ENCODE data around the gene POLL. TPM values are rescaled to one million over a fixed set of nuclear protein-coding genes. Genes with fewer than 3 reads are reported as not detected.

Gene POLL
- total RNA-seq, 1 experiment from 2014 or later, result 46.2 TPM

- ChIA-PET CTCF (interaction anchor here (0.8 to 4.6 kb wide), 44 partner anchors 11 to 531 kb away, joined by 3 to 80 read pairs (median 6); partner anchors contain the start of genes DPCD, NPM3 and POLL), POLR2A (interaction anchor here (0.5 to 1.1 kb wide), 3 partner anchors 182 to 357 kb away, joined by 3 to 10 read pairs (median 8); no protein-coding TSS in a partner anchor)
- no peak for TF ChIP-seq NR3C1 (CRISPR knock-in tag; conservative IDR thresholded peaks at IDR 0.05; ENCODE audit: low read depth)
- no peak for TF ChIP-seq EMX1 (CRISPR knock-in tag; IDR thresholded peaks at IDR 0.05)
- no peak for TF ChIP-seq NFATC4 (CRISPR knock-in tag; IDR thresholded peaks at IDR 0.05)
- no peak for TF ChIP-seq ZNF232 (CRISPR knock-in tag; IDR thresholded peaks at IDR 0.05)
- TF ChIP-seq ZNF425 (CRISPR knock-in tag; conservative IDR thresholded peaks at IDR 0.05), result no peak
- TF ChIP-seq, protein P1, sequence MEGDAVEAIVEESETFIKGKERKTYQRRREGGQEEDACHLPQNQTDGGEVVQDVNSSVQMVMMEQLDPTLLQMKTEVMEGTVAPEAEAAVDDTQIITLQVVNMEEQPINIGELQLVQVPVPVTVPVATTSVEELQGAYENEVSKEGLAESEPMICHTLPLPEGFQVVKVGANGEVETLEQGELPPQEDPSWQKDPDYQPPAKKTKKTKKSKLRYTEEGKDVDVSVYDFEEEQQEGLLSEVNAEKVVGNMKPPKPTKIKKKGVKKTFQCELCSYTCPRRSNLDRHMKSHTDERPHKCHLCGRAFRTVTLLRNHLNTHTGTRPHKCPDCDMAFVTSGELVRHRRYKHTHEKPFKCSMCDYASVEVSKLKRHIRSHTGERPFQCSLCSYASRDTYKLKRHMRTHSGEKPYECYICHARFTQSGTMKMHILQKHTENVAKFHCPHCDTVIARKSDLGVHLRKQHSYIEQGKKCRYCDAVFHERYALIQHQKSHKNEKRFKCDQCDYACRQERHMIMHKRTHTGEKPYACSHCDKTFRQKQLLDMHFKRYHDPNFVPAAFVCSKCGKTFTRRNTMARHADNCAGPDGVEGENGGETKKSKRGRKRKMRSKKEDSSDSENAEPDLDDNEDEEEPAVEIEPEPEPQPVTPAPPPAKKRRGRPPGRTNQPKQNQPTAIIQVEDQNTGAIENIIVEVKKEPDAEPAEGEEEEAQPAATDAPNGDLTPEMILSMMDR (IDR thresholded peaks at IDR 0.05), result no peak
- TF ChIP-seq IRF2 (CRISPR knock-in tag; IDR thresholded peaks at IDR 0.05; ENCODE audit: borderline replicate concordance, low read depth), result no peak
- TF ChIP-seq, protein P2, sequence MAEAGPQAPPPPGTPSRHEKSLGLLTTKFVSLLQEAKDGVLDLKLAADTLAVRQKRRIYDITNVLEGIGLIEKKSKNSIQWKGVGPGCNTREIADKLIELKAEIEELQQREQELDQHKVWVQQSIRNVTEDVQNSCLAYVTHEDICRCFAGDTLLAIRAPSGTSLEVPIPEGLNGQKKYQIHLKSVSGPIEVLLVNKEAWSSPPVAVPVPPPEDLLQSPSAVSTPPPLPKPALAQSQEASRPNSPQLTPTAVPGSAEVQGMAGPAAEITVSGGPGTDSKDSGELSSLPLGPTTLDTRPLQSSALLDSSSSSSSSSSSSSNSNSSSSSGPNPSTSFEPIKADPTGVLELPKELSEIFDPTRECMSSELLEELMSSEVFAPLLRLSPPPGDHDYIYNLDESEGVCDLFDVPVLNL (CRISPR knock-in tag; IDR thresholded peaks at IDR 0.05; ENCODE audit: borderline replicate concordance, low read depth), result no peak
- no peak for TF ChIP-seq KAT7 (CRISPR knock-in tag; IDR thresholded peaks at IDR 0.05; ENCODE audit: borderline replicate concordance)
- no peak for TF ChIP-seq TEAD1 (CRISPR knock-in tag; IDR thresholded peaks at IDR 0.05)
- no peak for TF ChIP-seq NR2C2 (CRISPR knock-in tag; IDR thresholded peaks at IDR 0.05)
- TF ChIP-seq ZNF416 (CRISPR knock-in tag; IDR thresholded peaks at IDR 0.05), result no peak
- Mint-ChIP-seq H3K27me3 (ENCODE audit: low read depth) (peaks cover 66% of the 10 kb centered on the region), H3K27ac (no peak overlapping the region), H3K4me3 (peak overlapping the region; percentile 79), H3K36me3 (no peaks in the 10 kb centered on the region), H3K4me1 (peaks cover 33% of the 10 kb centered on the region), H3K9me3 (no peaks in the 10 kb centered on the region)
- ATAC-seq, result no peak
- no peak for DNase-seq (ENCODE audit: low spot score)
Measured at GRCh38 chr10:101571271-101571925, 16.7 kb downstream of the POLL start.

DNA sequence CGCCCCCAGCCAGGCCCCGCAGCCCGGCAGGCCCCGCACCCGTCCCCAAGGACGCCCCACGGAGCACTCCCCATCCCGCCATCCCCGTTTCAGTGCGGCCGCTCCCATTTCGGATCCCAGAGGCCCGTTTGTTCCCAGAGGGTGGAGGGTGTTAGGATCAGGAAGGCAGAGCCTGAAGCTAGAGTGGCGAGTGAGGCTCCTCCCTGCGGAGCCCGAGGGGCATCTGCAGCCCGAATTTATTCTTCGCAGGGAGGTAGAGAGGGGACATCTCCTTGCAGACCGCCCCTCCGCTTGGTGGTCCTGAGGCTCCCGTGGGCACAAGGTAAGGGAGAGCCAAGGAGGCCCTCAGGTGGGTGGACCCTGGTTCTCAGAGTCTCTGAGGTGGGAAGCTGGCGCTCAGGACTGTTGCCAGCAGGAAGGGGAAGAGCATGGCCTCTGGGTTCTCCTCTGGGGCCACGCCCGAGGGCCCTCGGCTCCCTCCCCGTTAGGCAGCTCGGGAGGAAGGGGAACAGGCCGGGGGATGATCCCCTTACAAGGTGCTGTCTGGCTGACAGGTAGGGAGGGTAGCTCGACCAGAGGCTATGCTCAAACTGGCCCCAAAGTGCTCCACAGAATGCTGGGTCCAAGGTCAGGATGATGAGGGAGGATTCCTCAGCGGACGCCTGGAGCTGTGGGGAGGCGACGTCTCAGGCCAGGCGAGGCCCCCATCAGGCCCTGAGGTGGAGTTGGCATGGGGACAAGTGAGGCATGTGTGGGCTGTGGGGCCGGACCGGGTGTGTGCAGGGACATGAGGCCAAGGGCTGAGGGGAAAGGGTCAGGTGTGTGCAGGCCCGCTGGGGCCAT, 17.4 kb downstream of the POLL start:
- Mint-ChIP-seq H3K4me3 (peak overlapping the region; percentile 79), H3K4me1 (peaks cover 36% of the 10 kb centered on the region), H3K36me3 (no peaks in the 10 kb centered on the region), H3K27ac (no peak overlapping the region), H3K27me3 (ENCODE audit: low read depth) (peaks cover 73% of the 10 kb centered on the region), H3K9me3 (no peaks in the 10 kb centered on the region)
- ChIA-PET POLR2A (interaction anchor here (0.9 to 1.1 kb wide), 2 partner anchors 182 to 269 kb away, joined by 3 to 10 read pairs; no protein-coding TSS in a partner anchor), CTCF (interaction anchor here (0.6 to 4.6 kb wide), 62 partner anchors 10 to 530 kb away, joined by 3 to 80 read pairs (median 5); partner anchors contain the start of genes DPCD, NPM3 and POLL)
- DNase-seq (ENCODE audit: low spot score) (no peak), ATAC-seq (peak; percentile 7)
- TF ChIP-seq FOXP1 (CRISPR knock-in tag; IDR thresholded peaks at IDR 0.05; ENCODE audit: borderline replicate concordance), result 0 out of 2 replicates have a peak, but pooled peaks have one; percentile 29
- peak; percentile 20; the same call in 1 of the 2 replicates for TF ChIP-seq SP1 (CRISPR knock-in tag; conservative IDR thresholded peaks at IDR 0.05)
- TF ChIP-seq MLX (CRISPR knock-in tag; IDR thresholded peaks at IDR 0.05), result no peak
- TF ChIP-seq ETV6 (CRISPR knock-in tag; IDR thresholded peaks at IDR 0.05), result 0 out of 2 replicates have a peak, but pooled peaks have one; percentile 18

All from WTC11 (cell line).